OCI-LY7 (cell line): ENCODE measurements around the gene LIMK2.

ENCODE experiments used
- CTCF ChIP-seq: fragments of 200-600 bp; sonication (generic); conservative IDR thresholded peaks from 2 replicates; pipeline ENCODE4 v1.5.1; 2014; ENCODE audit warnings: mild to moderate bottlenecking, antibody characterized with exemption, low read length, moderate library complexity, mixed read lengths
- EZH2phosphoT487 ChIP-seq: fragments of 200-600 bp; sonication (generic); IDR thresholded peaks from 2 replicates; pipeline ENCODE4 v1.6.1; 2018; ENCODE audit warnings: low read depth, borderline replicate concordance, mild to moderate bottlenecking, mixed run types, antibody characterized with exemption, low read length, moderate library complexity, mixed read lengths

GRCh38 chr22:31289344-31289743 is 77.2 kb downstream of the LIMK2 start:
- no peak for TF ChIP-seq CTCF
- TF ChIP-seq EZH2phosphoT487, result no peak
